Stimulated activated CD4-positive, alpha-beta T cell treated with anti-CD3 and anti-CD28 coated beads, Interleukin-15, amount 100 ng/mL, for 1 hour (primary cell): ENCODE measurements around the gene COP1.
A peak's percentile ranks its signal among the peaks of the same experiment; 100 is the strongest.
"Not testable (repeated sequence)": the region's sequence is repeated elsewhere in the genome, so short reads cannot be mapped to it uniquely, and the experiment has no call there.

Source experiments
- DNase-seq, 2 donors: peaks; one replicate each; pipeline ENCODE4 v3.0.0-alpha.2; 2020; ENCODE audit warnings: low read depth in 1 of 2, low spot score in 1 of 2

Gene COP1

GRCh38 chr1:176206961-176207902 is at the start of gene COP1:
Gene COP1, minus strand, starts transcription at chr1:176207286. Its CDS starts 308 bp downstream, at chr1:176206978.
- DNase-seq = peak; percentile 92 to 93

GRCh38 chr1:176252191-176252590 is 45.1 kb upstream of the COP1 start:
- no peak for DNase-seq

DNA sequence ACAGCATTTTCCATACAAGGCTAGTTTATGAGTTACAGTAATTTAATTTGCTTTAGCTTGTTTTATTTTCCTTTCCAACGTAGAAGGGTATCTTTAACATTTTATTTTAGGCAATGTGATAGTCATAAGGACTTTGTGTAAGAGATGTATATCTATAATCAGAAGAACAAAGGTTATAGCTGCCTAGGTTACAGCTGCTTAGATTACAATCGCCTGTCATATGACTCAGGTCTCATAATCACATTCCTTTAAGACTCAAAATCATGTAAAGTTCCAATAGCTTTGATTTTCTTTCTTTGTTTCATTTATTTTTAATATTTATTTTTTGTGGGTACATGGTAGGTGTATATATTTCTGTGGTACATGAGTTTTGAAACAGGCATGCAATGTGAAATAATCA is 37.8 kb upstream of the COP1 start:
- no peak for DNase-seq

GRCh38 chr1:176243746-176244145 is 36.7 kb upstream of the COP1 start:
- DNase-seq = no peak

DNA sequence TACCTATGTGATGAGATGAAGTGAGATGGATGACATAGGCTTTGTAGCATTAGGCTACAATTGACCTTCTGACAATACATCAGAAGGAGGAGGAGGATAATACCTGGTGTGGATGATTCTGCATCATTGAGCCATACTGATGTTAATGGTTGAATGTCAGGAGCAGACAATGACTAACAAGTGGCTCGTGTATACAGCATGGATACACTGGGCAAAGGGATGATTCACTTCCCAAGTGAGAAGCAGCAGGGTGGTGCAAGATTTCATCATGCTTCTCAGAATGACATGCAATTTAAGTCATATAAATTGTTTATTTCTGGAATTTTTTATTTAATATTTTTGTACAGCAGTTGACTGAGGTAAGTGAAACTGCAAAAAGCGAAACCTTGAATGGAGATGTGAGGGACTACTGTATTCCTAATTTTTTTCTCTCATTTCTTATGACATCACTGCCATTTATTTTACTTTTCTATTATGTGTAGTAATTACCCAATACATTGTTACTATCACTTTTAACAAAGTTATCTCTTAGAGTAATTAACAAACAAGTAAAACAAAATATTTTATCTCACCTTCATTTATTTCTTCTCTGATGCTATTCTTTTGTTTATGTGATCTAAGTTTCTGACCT is 34.4 kb upstream of the COP1 start:
- DNase-seq = no peak

GRCh38 chr1:176233657-176234056 is 26.6 kb upstream of the COP1 start:
- not testable (repeated sequence) for DNase-seq

DNA sequence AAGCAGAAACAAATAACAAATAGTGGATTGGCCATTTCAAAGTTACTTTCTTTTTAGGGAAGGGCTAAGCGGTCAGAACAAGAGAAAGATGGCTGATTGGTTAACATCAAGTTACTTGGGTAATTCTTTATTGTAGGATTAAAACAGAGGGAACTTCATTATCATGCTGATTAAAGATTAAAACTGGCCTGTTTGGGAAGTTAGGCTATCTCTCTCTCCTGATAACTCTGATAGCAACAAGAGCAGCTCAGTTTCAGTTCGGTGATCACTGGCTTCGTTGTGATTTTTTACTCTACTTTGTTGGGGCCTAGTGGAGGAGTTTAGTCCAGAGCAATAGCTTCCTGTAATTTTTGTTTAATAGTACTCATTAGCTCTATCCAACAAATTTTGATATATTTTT is 20.5 kb upstream of the COP1 start:
- DNase-seq = no peak

GRCh38 chr1:176225911-176226310 is 18.8 kb upstream of the COP1 start:
- DNase-seq = no peak

GRCh38 chr1:176225479-176225875 is 18.4 kb upstream of the COP1 start:
- DNase-seq = no peak

- no peak for DNase-seq
Measured at GRCh38 chr1:176222196-176222595, 15.1 kb upstream of the COP1 start.

DNA sequence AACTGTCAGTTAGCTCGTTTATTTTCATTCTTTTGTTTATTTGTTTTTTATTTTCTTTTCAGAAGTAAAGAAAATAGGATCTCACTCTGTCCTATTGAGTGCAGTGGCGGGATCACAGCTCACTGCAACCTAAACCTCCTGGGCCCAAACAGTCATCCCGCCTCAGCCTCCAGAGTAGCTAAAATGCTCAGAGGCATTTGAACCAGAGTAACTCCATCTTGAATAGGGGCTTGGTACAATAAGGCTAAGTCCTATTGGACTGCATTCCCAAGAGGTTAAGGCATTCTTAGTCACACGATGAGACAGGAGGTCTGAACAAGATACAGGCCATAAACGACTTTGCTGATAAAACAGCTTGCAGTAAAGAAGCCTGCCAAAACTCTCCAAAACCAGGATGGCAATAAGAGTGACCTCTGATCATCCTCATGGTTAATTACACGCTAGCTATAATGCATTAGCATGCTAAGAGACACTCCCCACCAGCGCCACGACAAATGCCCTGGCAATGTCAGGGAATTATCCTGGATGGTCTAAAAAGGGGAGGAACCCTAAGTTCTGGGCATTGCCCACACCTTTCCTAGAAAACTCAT is 13.1 kb upstream of the COP1 start:
- no peak for DNase-seq

DNA sequence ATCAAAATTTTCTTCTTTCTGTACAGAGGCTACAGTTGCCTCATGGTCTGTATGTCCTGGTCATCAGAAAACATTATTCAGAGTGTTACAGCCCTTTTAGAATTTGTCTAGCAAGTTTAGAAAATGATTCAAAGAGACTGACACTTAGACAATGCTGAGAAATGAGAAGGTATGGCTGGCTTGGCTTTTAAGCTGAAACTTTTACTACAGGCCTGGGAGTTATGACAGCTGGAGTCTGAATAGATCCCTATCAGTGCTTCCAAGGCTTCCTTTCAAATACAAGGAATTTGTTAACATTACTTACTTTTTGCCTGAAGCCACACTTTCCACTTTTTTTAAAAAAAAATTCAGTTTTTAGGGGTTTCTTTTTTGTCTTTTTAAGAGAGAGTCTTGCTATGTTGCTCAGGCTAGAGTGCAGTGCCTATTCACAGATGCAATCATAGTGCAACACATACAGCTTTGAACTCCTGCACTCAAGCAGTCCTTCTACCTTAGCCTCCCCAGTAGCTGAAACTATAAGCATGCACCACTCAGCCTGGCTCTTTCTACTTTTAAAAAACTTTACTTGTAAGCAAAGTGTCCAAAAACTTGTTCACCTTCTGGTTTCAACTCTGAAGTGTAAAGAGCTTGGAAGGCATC is 10.5 kb upstream of the COP1 start:
- DNase-seq = no peak

DNA sequence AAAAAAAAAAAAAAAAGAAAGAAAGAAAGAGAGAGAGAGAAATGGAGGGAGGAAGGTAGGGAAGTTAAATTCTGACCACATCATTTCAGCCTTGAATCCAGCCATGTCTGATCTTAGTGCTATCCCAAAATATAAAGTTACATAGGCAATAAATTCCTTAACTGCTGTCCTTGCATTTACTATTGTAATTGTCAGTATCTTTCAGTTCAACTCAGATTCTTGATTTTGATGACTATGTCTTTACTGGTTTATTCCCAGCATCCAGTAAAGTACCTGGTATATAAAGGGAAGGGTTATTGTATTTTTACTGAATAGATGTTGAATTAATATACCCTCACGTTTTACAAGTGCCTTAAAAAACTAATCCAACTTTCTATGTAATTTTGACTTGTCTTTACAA is 8.9 kb upstream of the COP1 start:
- DNase-seq = no peak

DNA sequence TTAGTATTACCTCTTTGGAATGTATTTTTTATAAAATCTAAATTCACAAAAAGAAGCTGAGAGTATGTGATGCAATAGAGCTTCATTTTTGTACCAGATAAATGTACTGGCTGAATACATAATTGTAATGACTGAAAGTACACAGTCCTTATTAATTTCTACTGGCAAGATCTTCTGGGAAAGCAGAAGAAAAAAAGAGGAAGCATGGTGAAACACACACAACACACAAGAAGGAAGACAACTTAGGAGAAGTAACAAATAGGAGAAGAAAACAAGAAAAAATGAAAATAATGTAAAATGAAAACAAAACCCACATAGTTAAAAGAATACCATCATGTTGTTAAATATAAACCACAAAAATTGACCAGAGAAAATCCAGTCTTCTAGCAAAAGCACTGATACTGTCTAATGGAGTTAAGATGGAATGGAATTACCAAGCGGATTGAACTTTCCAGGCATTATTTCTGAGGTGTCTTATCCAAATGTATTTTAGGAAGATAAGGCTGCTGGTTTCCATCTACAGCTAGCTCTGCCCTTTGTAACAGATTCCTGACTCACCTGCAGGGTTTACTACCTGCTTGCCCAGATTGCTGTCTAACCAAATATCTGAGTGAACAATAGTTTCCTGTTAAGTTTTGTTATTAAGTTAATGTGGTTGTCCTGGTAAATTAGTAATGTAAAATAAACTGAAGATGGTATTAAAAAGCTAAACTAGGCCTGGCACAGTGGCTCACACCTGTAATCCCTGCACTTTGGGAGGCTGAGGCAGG is 4.5 kb upstream of the COP1 start:
- DNase-seq = no peak

GRCh38 chr1:176208034-176208433 is 948 bp upstream of the COP1 start:
- no peak for DNase-seq

GRCh38 chr1:176206006-176206960 is 803 bp downstream of the COP1 start:
- peak in 1 of 2 donors; percentile 25 for DNase-seq

DNA sequence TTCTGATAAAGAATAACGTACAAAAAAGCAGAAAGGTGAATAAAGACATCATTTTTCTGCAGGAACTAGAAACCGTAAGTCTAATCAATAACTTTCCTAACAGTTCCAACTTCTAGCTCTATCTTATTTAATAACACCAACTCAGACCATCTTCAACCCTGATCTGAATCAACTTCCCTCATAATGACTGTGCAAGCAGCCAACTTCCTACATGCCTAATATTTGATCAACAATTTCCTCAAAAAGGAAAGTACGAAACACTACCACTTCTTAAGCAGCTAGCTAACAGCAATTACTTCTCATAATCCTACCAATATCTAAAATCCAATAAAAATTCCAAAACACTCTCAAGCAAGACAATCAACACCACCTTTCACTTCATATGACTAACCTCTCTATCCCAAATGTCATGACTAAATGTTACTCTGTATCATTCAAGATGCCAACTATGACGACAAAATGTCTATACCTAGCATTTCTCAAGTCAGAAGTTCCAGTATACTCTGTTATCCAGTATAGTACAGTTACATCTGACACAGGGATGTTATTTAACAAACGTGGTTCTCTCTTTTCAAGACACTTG is 1.7 kb downstream of the COP1 start:
- DNase-seq = no peak

DNA sequence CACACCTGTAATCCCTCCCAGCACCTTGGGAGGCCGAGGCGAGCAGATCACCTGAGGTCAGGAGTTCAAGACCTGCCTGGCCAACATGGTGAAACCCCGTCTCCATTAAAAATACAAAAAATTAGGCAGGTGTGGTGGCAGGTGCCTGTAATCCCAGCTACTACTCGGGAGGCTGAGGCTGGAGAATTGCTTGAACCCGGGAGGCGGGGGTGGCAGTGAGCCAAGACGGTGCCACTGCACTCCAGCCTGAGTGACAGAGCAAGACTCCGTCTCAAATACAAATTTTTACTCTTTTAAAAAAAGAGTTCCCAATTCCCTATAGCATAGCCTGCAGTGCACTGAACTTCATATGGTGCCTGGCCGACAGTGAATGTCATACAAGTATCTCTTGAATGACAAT is 2.4 kb downstream of the COP1 start:
- DNase-seq = not testable (repeated sequence)

DNA sequence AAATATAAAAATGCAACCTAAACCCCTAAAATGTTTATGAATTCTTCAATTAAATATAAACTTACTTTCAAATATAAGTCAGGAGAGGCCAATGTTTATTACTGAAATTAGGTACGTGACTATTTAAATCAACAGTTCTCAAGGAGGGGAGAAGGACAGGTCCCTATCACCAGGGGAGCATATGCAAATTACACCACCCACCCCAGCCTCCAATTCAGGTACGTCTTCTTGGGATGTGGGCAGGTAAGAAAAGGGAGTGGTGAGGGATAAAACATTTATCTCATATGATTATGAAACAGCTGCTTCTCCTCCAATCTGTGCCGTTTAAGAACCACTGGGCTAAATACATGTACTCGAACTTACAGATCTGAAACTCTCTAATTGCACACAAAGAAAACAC is 3.4 kb downstream of the COP1 start:
- no peak for DNase-seq
